Liver (tissue), 9 donors: ENCODE data around the gene MOB3C. TPM values are rescaled to one million over a fixed set of nuclear protein-coding genes. Genes with fewer than 3 reads are reported as not detected.

Experiments used
- DNase-seq: peaks from one replicate; pipeline ENCODE4 v3.0.0-alpha.2; 2017; ENCODE audit warnings: low spot score
- H3K27ac ChIP-seq, 2 donors: one replicate each; pipeline ENCODE4 v1.7.0; 2013; ENCODE audit warnings: inconsistent platforms in 2 of 2, low read length in 2 of 2, control low read depth in 1 of 2, low read depth in 1 of 2, mild to moderate bottlenecking in 1 of 2
- H3K27me3 ChIP-seq, 4 donors: one replicate each; pipeline versions ENCODE4 v1.6.1 to v1.7.0; 2013; ENCODE audit warnings: low read length in 3 of 4, inconsistent platforms in 1 of 4, mild to moderate bottlenecking in 1 of 4, moderate library complexity in 1 of 4; ENCODE audit not compliant: control insufficient read depth in 4 of 4, insufficient read depth in 4 of 4
- H3K36me3 ChIP-seq, 4 donors: one replicate each; pipeline versions ENCODE4 v1.6.1 to v1.7.0; 2013; ENCODE audit warnings: low read length in 3 of 4, mild to moderate bottlenecking in 3 of 4, low read depth in 1 of 4, moderate library complexity in 1 of 4; ENCODE audit not compliant: control insufficient read depth in 4 of 4, insufficient read depth in 3 of 4
- H3K4me1 ChIP-seq, 4 donors: one replicate each; pipeline versions ENCODE4 v1.6.1 to v1.7.0; 2013; ENCODE audit warnings: low read length in 3 of 4, mild to moderate bottlenecking in 3 of 4, moderate library complexity in 1 of 4; ENCODE audit not compliant: control insufficient read depth in 4 of 4, insufficient read depth in 4 of 4
- H3K4me3 ChIP-seq, 3 donors: one replicate each; pipeline versions ENCODE4 v1.6.1 to v1.7.0; 2013; ENCODE audit warnings: low read length in 3 of 3, control low read depth in 1 of 3, low read depth in 1 of 3, mild to moderate bottlenecking in 1 of 3
- H3K9ac ChIP-seq, 2 donors: one replicate each; pipeline ENCODE4 v1.7.0; 2013; ENCODE audit warnings: low read length in 2 of 2, mild to moderate bottlenecking in 2 of 2, moderate library complexity in 2 of 2, control low read depth in 1 of 2, low read depth in 1 of 2
- H3K9me3 ChIP-seq, 4 donors: one replicate each; pipeline versions ENCODE4 v1.6.1 to v1.7.0; 2013; ENCODE audit warnings: low read length in 3 of 4; ENCODE audit not compliant: control insufficient read depth in 4 of 4
- EGR1 ChIP-seq, 2 donors: IDR thresholded peaks; 2 replicates each; pipeline ENCODE4 v1.6.1; 2016 to 2018; ENCODE audit warnings: antibody characterized with exemption in 2 of 2, low read depth in 2 of 2
- FOXA1 ChIP-seq: IDR thresholded peaks from 2 replicates; pipeline ENCODE4 v1.6.1; 2016; ENCODE audit warnings: antibody characterized with exemption
- GABPA ChIP-seq, 2 donors: IDR thresholded peaks in 1 of 2; conservative IDR thresholded peaks in 1 of 2; 2 replicates each; pipeline ENCODE4 v1.6.1; 2016; ENCODE audit warnings: antibody characterized with exemption in 2 of 2, mild to moderate bottlenecking in 1 of 2, moderate library complexity in 1 of 2
- HNF4A ChIP-seq, 2 donors: conservative IDR thresholded peaks; 2 replicates each; pipeline ENCODE4 v1.6.1; 2016; ENCODE audit warnings: antibody characterized with exemption in 2 of 2, mild to moderate bottlenecking in 2 of 2
- HNF4G ChIP-seq: IDR thresholded peaks from 2 replicates; pipeline ENCODE4 v1.6.1; 2016; ENCODE audit warnings: antibody characterized with exemption
- JUND ChIP-seq, 2 donors: IDR thresholded peaks; 2 replicates each; pipeline ENCODE4 v1.6.1; 2016; ENCODE audit warnings: antibody characterized with exemption in 2 of 2
- MAX ChIP-seq: IDR thresholded peaks from 2 replicates; pipeline ENCODE4 v1.6.1; 2016; ENCODE audit warnings: antibody characterized with exemption
- NR2F2 ChIP-seq: IDR thresholded peaks from 2 replicates; pipeline ENCODE4 v1.6.1; 2016; ENCODE audit warnings: antibody characterized with exemption
- RAD21 ChIP-seq, 2 donors: IDR thresholded peaks; 2 replicates each; pipeline ENCODE4 v1.6.1; 2016; ENCODE audit warnings: antibody characterized with exemption in 2 of 2, mild to moderate bottlenecking in 2 of 2
- REST ChIP-seq: IDR thresholded peaks from 2 replicates; pipeline ENCODE4 v1.6.1; 2016; ENCODE audit warnings: antibody characterized with exemption, mild to moderate bottlenecking
- RXRA ChIP-seq, 2 donors: IDR thresholded peaks; 2 replicates each; pipeline ENCODE4 v1.6.1; 2017 to 2018; ENCODE audit warnings: antibody characterized with exemption in 2 of 2, mild to moderate bottlenecking in 1 of 2
- SP1 ChIP-seq: IDR thresholded peaks from 2 replicates; pipeline ENCODE4 v1.6.1; 2018; ENCODE audit warnings: antibody characterized with exemption, mild to moderate bottlenecking
- YY1 ChIP-seq: IDR thresholded peaks from 2 replicates; pipeline ENCODE4 v1.6.1; 2016; ENCODE audit warnings: antibody characterized with exemption, mild to moderate bottlenecking
- ZBTB33 ChIP-seq: IDR thresholded peaks from 2 replicates; pipeline ENCODE4 v1.6.1; 2016; ENCODE audit warnings: antibody characterized with exemption
- WGBS: extraction: QIAGEN DNeasy Blood & Tissue Kit; methylation state at CpG from one replicate; pipeline ENCODE4 v1.1.7; 2013; 5-methylcytosine and 5-hydroxymethylcytosine counted together
- polyA plus RNA-seq, 2 donors: library from polyadenylated mRNA; stranded (reverse) in 1 of 2; unstranded in 1 of 2; fragments of 200-250 nt in 1 of 2; fragments of >200 nt in 1 of 2; fragmentation: Nextera tagmentation in 1 of 2; extraction: Ambion mirVana in 1 of 2; gene quantifications; one replicate each; pipeline versions ENCODE4 v1.2.1 to v1.2.3, GENCODE V29; 2013 to 2015
- total RNA-seq, 2 donors: library from RNA; depleted of rRNA; stranded (reverse); fragments of >200 nt; gene quantifications; one replicate each; pipeline ENCODE4 v1.2.3, GENCODE V29; 2014
- donor health status: healthy.
- donor health status: healthy.
- donor health status: healthy.
- donor health status: healthy.
- donor health status: healthy.

MOB3C gene
- total and polyA plus RNA-seq, 4 donors = 2.3 to 7.9 (median 5.4) TPM

GRCh38 chr1:46613661-46614603 is 2.7 kb downstream of the MOB3C start:
- peaks cover 4 to 13% (median 9%) of the 10 kb centered on the region in 4 donors for H3K36me3 ChIP-seq
- peak; percentile 48 for TF ChIP-seq NR2F2
- peak; percentile 29 for TF ChIP-seq SP1
- TF ChIP-seq EGR1 (IDR thresholded peaks at IDR 0.05; ENCODE audit: low read depth in 2 of 2) = no peak
- 68% methylated on average over 16 of the region's 16 CpGs for WGBS
- H3K4me1 ChIP-seq = peaks cover 9 to 26% (median 22%) of the 10 kb centered on the region in 4 donors
- no peaks in the 10 kb centered on the region for H3K9me3 ChIP-seq
- no peak overlapping the region for H3K4me3 ChIP-seq
- no peak overlapping the region for H3K9ac ChIP-seq
- no peaks in the 10 kb centered on the region for H3K27me3 ChIP-seq
- DNase-seq = peak; percentile 59
- no peak overlapping the region for H3K27ac ChIP-seq

GRCh38 chr1:46612937-46613660 is 3.5 kb downstream of the MOB3C start:
- Histone ChIP-seq H3K4me1 (peaks cover 9 to 26% (median 22%) of the 10 kb centered on the region in 4 donors), H3K4me3 (no peak overlapping the region), H3K36me3 (peaks cover 4 to 21% (median 17%) of the 10 kb centered on the region in 4 donors), H3K9me3 (no peaks in the 10 kb centered on the region), H3K27ac (no peak overlapping the region), H3K27me3 (no peaks in the 10 kb centered on the region), H3K9ac (no peak overlapping the region)
- DNase-seq = no peak
- 96% methylated on average over 38 of the region's 38 CpGs for WGBS
- TF ChIP-seq FOXA1 (no peak), SP1 (no peak), JUND (IDR thresholded peaks at IDR 0.05) (no peak), RXRA (IDR thresholded peaks at IDR 0.05) (no peak), GABPA (IDR thresholded peaks at IDR 0.05 in 1 of 2, conservative IDR thresholded peaks at IDR 0.05 in 1 of 2) (no peak), RAD21 (IDR thresholded peaks at IDR 0.05) (no peak), HNF4A (conservative IDR thresholded peaks at IDR 0.05) (no peak), EGR1 (IDR thresholded peaks at IDR 0.05; ENCODE audit: low read depth in 2 of 2) (no peak), NR2F2 (no peak), MAX (no peak), ZBTB33 (no peak), REST (no peak), YY1 (no peak), HNF4G (no peak)
